K562 (cell line): ENCODE data around the gene ENTPD8. TPM values are rescaled to one million over a fixed set of nuclear protein-coding genes. Genes with fewer than 3 reads are reported as not detected.

ENCODE experiments used
- CCAR2 ChIP-seq: fragments of 200-400 bp; formaldehyde crosslinking; IDR thresholded peaks from 2 replicates; pipeline ENCODE4 v1.6.1; 2017; ENCODE audit warnings: mild to moderate bottlenecking, low read depth, low read length
- CHD2 ChIP-seq: IDR thresholded peaks from 2 replicates; pipeline ENCODE4 v1.6.1; 2011; ENCODE audit warnings: low read depth, low read length
- COPS2 ChIP-seq: fragments of 450-650 bp; conservative IDR thresholded peaks from 2 replicates; pipeline ENCODE4 v1.6.1; 2016; ENCODE audit warnings: mild to moderate bottlenecking, moderate library complexity
- CREM ChIP-seq: IDR thresholded peaks from 2 replicates; pipeline ENCODE4 v1.6.1; 2014; ENCODE audit warnings: antibody characterized with exemption, low read depth
- ESRRA ChIP-seq: fragments of 450-650 bp; IDR thresholded peaks from 2 replicates; pipeline ENCODE4 v1.6.1; 2014; ENCODE audit warnings: low read depth, mild to moderate bottlenecking, moderate library complexity, borderline replicate concordance
- GABPA ChIP-seq: fragments of 200-800 bp; sonication (Bioruptor generic); conservative IDR thresholded peaks from 2 replicates; pipeline ENCODE4 v1.6.1; 2016; ENCODE audit warnings: low read depth, missing genetic modification characterization, missing compliant biosample characterization
- HNRNPLL ChIP-seq: fragments of 200-400 bp; formaldehyde crosslinking; IDR thresholded peaks from 2 replicates; pipeline ENCODE4 v1.6.1; 2017; ENCODE audit warnings: low read length, low read depth, mild to moderate bottlenecking; ENCODE audit not compliant: poor library complexity, severe bottlenecking
- KLF13 ChIP-seq: fragments of 450-650 bp; IDR thresholded peaks from 2 replicates; pipeline ENCODE4 v1.6.1; 2016; ENCODE audit warnings: missing genetic modification characterization, low read depth, mild to moderate bottlenecking, missing compliant biosample characterization, moderate library complexity, borderline replicate concordance
- MAZ ChIP-seq, 2 experiments: fragments of 450-650 bp in 1 of 2; sonication (generic) in 1 of 2; formaldehyde crosslinking; IDR thresholded peaks in 1 of 2; conservative IDR thresholded peaks in 1 of 2; 2 replicates each; pipeline versions ENCODE4 v1.4.0 to v1.5.0; 2020; ENCODE audit warnings: mild to moderate bottlenecking in 1 of 2, missing genetic modification reagents in 1 of 2
- NFATC3 ChIP-seq: fragments of 450-650 bp; IDR thresholded peaks from 2 replicates; pipeline ENCODE4 v1.6.1; 2017; ENCODE audit warnings: mild to moderate bottlenecking
- NFIC ChIP-seq: fragments of 450-650 bp; IDR thresholded peaks from 2 replicates; pipeline ENCODE4 v1.6.1; 2017; ENCODE audit warnings: mild to moderate bottlenecking, inconsistent platforms
- NR1H2 ChIP-seq: sonication (generic); formaldehyde crosslinking; IDR thresholded peaks from 2 replicates; pipeline ENCODE4 v1.4.0; 2020; ENCODE audit warnings: mild to moderate bottlenecking, missing genetic modification reagents
- PCBP1 ChIP-seq: fragments of 200-400 bp; formaldehyde crosslinking; IDR thresholded peaks from 2 replicates; pipeline ENCODE4 v1.6.1; 2018; ENCODE audit warnings: mild to moderate bottlenecking, low read depth, low read length; ENCODE audit not compliant: poor library complexity, severe bottlenecking
- POLR2H ChIP-seq: IDR thresholded peaks from 2 replicates; pipeline ENCODE4 v1.6.1; 2016; ENCODE audit warnings: missing genetic modification characterization, low read depth, mild to moderate bottlenecking, control low read depth, missing compliant biosample characterization, moderate library complexity
- RCOR1 ChIP-seq, 2 experiments: IDR thresholded peaks; 2 replicates each; pipeline ENCODE4 v1.6.1; 2012; ENCODE audit warnings: low read depth in 2 of 2, low read length in 2 of 2, borderline replicate concordance in 1 of 2, improper control_type of control experiment in 1 of 2
- SP1 ChIP-seq: sonication (generic); formaldehyde crosslinking; IDR thresholded peaks from 2 replicates; pipeline ENCODE4 v1.8.1; 2022; ENCODE audit warnings: mild to moderate bottlenecking, missing genetic modification reagents
- TAF1 ChIP-seq: IDR thresholded peaks from 2 replicates; pipeline ENCODE4 v1.6.1; 2011; ENCODE audit warnings: mild to moderate bottlenecking, low read length, moderate library complexity; ENCODE audit not compliant: insufficient read depth, control insufficient read depth, severe bottlenecking; ENCODE audit errors: extremely low read depth
- TCF7L2 ChIP-seq: fragments of 150-350 bp; IDR thresholded peaks from 2 replicates; pipeline ENCODE4 v1.6.1; 2016; ENCODE audit warnings: low read depth, mild to moderate bottlenecking, low read length, moderate library complexity
- ZNF143 ChIP-seq: sonication (generic); formaldehyde crosslinking; IDR thresholded peaks from 2 replicates; pipeline ENCODE4 v1.9.0; 2022; ENCODE audit warnings: mild to moderate bottlenecking, missing genetic modification reagents
- ZNF274 ChIP-seq: IDR thresholded peaks from 2 replicates; pipeline ENCODE4 v1.6.1; 2011; ENCODE audit warnings: low read depth, mild to moderate bottlenecking, low read length, moderate library complexity, borderline replicate concordance
- polyA plus RNA-seq, 8 experiments: library from polyadenylated mRNA; depleted of rRNA in 4 of 8; stranded (reverse) in 5 of 8; unstranded in 3 of 8; fragments of >200 nt; fragmentation: Nextera tagmentation in 2 of 8; fragmentation: Illumina TruSeq in 1 of 8; extraction: Ambion mirVana in 2 of 8; extraction: Trizol in 1 of 8; gene quantifications; 2 replicates each; pipeline versions ENCODE4 v1.2.1 to v1.2.3, GENCODE V29; 2011 to 2014; ENCODE audit warnings: inconsistent platforms in 1 of 8, missing spikeins in 1 of 8
- total RNA-seq, 7 experiments: library from RNA; depleted of rRNA in 6 of 7; stranded (reverse); fragments of >200 nt in 6 of 7; fragmentation: Illumina TruSeq in 2 of 7; extraction: Trizol in 2 of 7; gene quantifications; 2 replicates each; pipeline versions ENCODE4 v1.2.1 to v1.2.3, GENCODE V29; 2011 to 2021; ENCODE audit warnings: low replicate concordance in 1 of 7
- TF ChIP-seq, protein P1 (sequence below): sonication (generic); formaldehyde crosslinking; IDR thresholded peaks from 2 replicates; pipeline ENCODE4 v1.8.1; 2023; ENCODE audit warnings: mild to moderate bottlenecking, missing genetic modification reagents
- TF ChIP-seq, protein P2 (sequence below): sonication (generic); formaldehyde crosslinking; IDR thresholded peaks from 2 replicates; pipeline ENCODE4 v1.8.1; 2022; ENCODE audit warnings: missing genetic modification reagents
- TF ChIP-seq, protein P3 (sequence below), 3 experiments: fragments of 200-800 bp in 1 of 3; sonication (Bioruptor generic) in 1 of 3; sonication (generic) in 1 of 3; formaldehyde crosslinking in 1 of 3; IDR thresholded peaks; 2 replicates each; pipeline versions ENCODE4 v1.6.1 to v1.8.0; 2016 to 2022; ENCODE audit warnings: mild to moderate bottlenecking in 2 of 3, missing compliant biosample characterization in 2 of 3, missing genetic modification characterization in 2 of 3, missing genetic modification reagents in 1 of 3

The ENTPD8 gene
- total and polyA plus RNA-seq, 9 of the 15 experiments (the other 6 are each of a cell fraction or from before 2014, with no cell fraction given), result 0.06 to 0.27 (median 0.19) TPM; not detected in 5

DNA sequence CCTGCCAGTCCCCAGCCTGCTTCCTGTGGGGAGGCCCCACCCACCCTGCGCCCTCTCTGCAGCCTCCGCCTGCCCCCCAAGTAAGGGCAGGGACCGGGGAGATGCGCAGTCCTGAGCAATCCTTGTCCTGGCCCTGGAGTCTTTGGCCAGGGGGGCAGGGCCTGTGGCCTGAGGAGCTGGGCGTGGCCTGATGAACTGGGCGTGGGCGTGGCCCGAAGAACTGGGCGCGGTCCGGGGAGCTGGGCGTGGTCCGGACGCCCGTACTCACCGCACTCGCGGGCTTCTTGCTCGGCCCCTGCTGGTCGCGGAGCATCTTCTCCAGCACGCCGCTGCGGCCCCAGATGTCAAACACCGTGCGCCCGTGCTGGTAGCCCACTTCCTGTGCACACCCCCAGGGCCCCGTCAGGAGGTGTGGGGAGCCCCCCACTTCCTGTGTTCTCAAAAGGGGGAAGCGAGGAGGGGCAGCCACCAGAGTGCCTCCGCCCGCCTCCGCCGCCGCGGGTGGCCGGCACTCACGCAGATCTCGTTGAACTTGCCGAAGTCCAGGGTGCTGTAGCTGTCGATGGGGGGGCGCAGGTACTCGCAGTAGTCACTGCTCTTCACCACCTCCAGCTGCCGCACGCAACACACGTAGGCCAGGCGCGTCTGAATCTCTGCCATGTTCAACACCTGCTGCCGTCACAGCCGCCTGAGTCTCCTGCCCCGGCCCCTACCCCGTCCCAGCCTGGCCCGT, 20.7 kb upstream of the ENTPD8 start (continued):
- TF ChIP-seq RCOR1 (IDR thresholded peaks at IDR 0.05; ENCODE audit: borderline replicate concordance in 1 of 2, low read depth in 2 of 2, low read length in 2 of 2), result peak in 1 of 2 experiments; percentile 72; a peak in 1 of 4 replicates
- TF ChIP-seq GABPA, result 0 out of 2 replicates have a peak, but pooled peaks have one; percentile 27
- TF ChIP-seq, protein P1, sequence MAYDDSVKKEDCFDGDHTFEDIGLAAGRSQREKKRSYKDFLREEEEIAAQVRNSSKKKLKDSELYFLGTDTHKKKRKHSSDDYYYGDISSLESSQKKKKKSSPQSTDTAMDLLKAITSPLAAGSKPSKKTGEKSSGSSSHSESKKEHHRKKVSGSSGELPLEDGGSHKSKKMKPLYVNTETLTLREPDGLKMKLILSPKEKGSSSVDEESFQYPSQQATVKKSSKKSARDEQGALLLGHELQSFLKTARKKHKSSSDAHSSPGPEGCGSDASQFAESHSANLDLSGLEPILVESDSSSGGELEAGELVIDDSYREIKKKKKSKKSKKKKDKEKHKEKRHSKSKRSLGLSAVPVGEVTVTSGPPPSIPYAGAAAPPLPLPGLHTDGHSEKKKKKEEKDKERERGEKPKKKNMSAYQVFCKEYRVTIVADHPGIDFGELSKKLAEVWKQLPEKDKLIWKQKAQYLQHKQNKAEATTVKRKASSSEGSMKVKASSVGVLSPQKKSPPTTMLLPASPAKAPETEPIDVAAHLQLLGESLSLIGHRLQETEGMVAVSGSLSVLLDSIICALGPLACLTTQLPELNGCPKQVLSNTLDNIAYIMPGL (CRISPR knock-in tag), result 0 out of 2 replicates have a peak, but pooled peaks have one; percentile 54
- peak; percentile 43 for TF ChIP-seq TAF1
- TF ChIP-seq ESRRA, result peak; percentile 44; the same call in 1 of the 2 replicates
- TF ChIP-seq KLF13 (tag), result peak; percentile 66; the same call in 1 of the 2 replicates
- TF ChIP-seq TCF7L2, result no peak
- TF ChIP-seq, protein P2, sequence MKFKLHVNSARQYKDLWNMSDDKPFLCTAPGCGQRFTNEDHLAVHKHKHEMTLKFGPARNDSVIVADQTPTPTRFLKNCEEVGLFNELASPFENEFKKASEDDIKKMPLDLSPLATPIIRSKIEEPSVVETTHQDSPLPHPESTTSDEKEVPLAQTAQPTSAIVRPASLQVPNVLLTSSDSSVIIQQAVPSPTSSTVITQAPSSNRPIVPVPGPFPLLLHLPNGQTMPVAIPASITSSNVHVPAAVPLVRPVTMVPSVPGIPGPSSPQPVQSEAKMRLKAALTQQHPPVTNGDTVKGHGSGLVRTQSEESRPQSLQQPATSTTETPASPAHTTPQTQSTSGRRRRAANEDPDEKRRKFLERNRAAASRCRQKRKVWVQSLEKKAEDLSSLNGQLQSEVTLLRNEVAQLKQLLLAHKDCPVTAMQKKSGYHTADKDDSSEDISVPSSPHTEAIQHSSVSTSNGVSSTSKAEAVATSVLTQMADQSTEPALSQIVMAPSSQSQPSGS (CRISPR knock-in tag), result no peak
- TF ChIP-seq CCAR2, result no peak
- TF ChIP-seq MAZ (CRISPR knock-in tag; conservative IDR thresholded peaks at IDR 0.05 in 1 of 2, IDR thresholded peaks at IDR 0.05 in 1 of 2), result peak; percentile 30 to 63; a peak in 2 of 4 replicates
- TF ChIP-seq HNRNPLL, result peak; percentile 62
- TF ChIP-seq NFIC, result no peak
- no peak for TF ChIP-seq COPS2
- no peak for TF ChIP-seq NFATC3
- peak; percentile 32 for TF ChIP-seq PCBP1
- peak; percentile 40; the same call in 1 of the 2 replicates for TF ChIP-seq CHD2
- TF ChIP-seq POLR2H (tag), result no peak
- TF ChIP-seq CREM, result peak; percentile 13; the same call in 1 of the 2 replicates
- no peak for TF ChIP-seq NR1H2 (CRISPR knock-in tag)
- peak; percentile 93 for TF ChIP-seq SP1 (CRISPR knock-in tag)
- TF ChIP-seq, protein P3, sequence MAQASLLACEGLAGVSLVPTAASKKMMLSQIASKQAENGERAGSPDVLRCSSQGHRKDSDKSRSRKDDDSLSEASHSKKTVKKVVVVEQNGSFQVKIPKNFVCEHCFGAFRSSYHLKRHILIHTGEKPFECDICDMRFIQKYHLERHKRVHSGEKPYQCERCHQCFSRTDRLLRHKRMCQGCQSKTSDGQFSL (CRISPR knock-in tag; IDR thresholded peaks at IDR 0.05), result peak; percentile 66
- TF ChIP-seq, protein P3 (tag; IDR thresholded peaks at IDR 0.05), result no peak
- no peak for TF ChIP-seq ZNF274
- TF ChIP-seq ZNF143 (CRISPR knock-in tag), result no peak
